HG02610 (cell line): ENCODE measurements around the gene TMEM53.
"Not testable (repeated sequence)": the region's sequence is repeated elsewhere in the genome, so short reads cannot be mapped to it uniquely, and the experiment has no call there.

Experiments
- ATAC-seq: cut with Tn5 transposase; IDR thresholded peaks from one replicate; pipeline ENCODE4 v1.9.1; 2021; ENCODE audit warnings: mild to moderate bottlenecking, moderate library complexity; ENCODE audit not compliant: unreplicated experiment

TMEM53 gene

GRCh38 chr1:44699375-44699774, 25.1 kb upstream of the TMEM53 start:
- not testable (repeated sequence) for ATAC-seq

DNA sequence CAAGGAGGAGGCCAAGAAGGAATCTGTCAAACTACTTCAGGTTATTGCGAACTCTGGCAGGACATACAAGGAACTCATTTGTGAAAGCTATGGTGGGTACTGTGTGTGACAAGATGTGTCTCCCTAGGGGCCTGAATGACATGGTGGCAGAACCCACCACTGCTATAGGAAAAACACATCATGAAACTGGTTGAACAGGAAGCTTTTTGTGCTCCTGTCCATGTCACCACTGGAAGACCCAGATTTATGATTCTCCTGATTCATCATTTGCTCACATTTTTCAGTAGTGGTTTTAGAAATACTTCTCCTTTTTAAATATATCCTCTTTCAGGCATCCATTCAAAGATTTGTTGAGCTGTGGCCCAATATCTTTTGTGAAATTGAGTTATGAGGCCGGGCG, 23.9 kb upstream of the TMEM53 start:
- no peak for ATAC-seq

- no peak for ATAC-seq
Observed at GRCh38 chr1:44696789-44697345, 22.6 kb upstream of the TMEM53 start.

- no peak for ATAC-seq
Observed at GRCh38 chr1:44696101-44696500, 21.8 kb upstream of the TMEM53 start.

GRCh38 chr1:44695671-44696070, 21.4 kb upstream of the TMEM53 start:
- ATAC-seq = no peak

DNA sequence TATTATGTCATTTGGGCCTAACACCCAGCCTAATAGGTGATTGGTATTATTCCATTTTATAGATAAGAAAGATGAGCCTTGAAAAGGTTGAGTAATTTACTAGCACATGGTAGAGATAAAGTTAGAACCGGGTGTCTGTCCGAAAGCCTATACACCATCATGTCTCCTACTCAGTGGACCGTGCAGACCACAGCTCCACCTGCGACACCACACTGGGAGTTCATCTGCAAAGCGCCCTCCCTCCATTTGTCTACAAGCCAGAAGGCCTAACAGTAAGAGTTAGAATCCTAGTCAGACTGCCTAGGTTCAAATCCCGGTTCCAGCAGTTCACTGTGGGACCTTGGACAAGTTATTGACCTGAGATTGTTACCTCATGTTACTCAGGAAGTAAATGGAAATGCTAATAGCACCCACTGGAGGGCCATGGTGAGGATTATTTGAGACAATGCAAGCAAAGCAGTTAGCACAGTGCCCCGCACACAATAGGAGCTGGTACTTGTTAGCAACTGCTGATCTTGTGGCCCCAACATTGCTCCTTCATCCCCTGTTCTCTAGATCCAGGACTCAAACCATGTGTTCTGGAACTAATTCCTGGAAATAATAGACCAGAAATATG, 20.7 kb upstream of the TMEM53 start:
- ATAC-seq = peak; percentile 64

GRCh38 chr1:44693900-44694299, 19.6 kb upstream of the TMEM53 start:
- ATAC-seq = no peak

GRCh38 chr1:44693159-44693558, 18.9 kb upstream of the TMEM53 start:
- no peak for ATAC-seq

DNA sequence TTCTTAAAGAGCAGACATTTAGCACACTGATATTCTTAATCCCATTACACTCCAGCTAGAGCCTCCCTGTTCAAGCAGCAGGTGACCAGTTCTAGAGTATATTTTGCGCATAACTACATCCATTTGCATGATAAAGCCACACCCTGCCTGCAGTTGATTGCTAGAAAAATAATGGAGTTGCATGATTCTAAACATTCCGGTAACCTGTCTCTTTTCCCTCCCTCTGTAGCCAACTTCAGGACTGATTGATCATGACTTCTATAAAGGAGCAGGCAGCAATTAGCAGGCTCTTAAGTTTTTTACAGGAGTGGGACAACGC, 15.1 kb upstream of the TMEM53 start:
- no peak for ATAC-seq

DNA sequence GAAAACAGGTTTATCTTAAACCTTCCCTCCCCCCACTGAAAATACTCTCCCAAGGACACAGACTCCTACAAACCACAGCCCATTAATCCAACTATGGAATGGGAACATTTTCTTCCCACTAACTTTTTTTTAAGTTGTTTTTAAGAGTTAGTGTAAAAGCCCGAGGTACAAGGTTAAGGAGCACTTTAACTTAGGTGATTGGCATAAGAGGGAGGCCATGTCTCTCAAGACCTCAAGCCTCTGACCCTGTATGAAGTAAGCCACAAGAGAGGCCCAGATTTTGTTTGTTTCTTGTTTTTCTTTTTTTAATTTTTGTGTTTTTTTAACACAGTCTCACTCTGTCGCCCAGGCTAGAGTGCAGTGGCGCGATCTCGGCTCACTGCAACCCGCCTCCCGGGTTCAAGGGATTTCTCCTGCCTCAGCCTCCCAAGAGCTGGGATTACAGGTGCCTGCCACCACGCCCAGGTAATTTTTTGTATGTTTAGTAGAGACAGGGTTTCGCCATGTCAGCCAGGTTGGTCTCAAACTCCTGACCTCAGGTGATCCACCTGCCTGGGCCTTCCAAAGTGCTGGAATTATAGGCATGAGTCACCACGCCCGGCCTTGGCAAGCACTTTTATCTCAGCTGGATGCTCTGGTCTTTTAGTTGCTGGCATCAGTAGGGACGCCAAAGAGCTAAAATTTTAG, 14.6 kb upstream of the TMEM53 start:
- ATAC-seq = no peak

- ATAC-seq = no peak
Observed at GRCh38 chr1:44685881-44686280, 11.6 kb upstream of the TMEM53 start.

GRCh38 chr1:44685218-44685617, 10.9 kb upstream of the TMEM53 start:
- ATAC-seq = no peak

DNA sequence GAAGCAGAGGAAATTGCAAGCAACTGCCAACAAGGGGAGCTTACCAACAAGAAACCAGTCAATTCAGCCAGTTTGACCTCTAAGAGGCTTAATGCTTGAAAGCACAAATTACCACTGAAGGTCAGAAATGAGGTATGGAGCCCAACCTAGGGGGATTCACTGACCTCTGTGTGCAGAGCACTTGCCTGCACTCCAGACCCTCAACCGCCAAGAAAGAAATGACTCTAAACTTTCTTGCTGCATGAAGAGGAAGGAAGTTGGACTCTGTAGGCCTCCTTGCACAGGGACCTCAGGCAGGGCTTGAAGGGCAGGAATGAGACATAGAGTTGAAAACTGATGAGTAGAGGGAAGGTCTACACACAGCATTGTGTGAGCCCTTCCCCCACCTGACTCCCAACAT, 10.2 kb upstream of the TMEM53 start:
- ATAC-seq = peak; percentile 94

GRCh38 chr1:44682883-44683265, 8.6 kb upstream of the TMEM53 start:
- no peak for ATAC-seq

DNA sequence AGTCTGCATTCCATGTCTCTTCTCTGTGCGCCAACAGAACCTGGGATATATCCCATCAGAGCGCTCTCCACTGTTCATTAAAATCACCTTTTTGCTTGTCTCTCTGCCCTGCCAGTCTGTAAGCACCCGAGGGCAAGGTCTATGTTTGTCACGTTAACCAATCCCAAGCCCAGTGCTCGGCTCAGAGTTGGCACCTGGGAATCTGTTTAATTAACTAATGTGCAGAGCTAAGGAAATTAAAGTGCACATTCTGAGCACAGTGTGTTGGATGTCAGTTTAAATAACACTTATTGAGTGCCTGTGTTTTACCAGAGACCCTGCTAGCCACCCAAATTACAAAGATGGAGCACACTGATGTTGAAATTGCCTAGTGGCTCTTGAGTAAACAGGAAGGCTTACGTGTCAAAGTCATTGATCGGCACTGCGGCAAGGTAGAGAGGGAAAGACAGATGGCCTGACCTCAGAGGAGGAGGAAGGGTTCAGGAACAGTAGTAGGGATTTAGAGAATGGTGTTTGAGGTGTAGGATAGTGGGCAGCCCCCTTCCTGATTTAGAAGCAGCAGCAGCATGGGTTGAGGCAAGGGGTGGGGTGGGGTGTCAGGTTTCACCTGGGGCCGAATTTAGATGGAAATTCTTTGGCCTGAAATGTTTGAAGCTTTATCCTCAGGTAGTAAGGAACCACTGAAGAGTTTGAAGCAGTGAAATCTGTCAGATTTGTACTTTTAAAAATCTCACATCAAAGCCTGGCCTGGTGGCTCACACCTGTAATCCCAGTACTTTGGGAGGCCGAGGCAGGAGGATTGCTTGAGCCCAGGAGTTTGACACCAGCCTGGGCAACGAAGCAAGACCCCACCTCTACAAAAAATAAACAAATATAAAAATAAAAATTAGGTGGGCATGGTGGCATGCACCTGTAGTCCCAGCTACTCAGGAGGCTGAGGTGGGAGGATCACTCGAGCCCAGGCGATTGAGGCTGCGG, 7.9 kb upstream of the TMEM53 start:
- no peak for ATAC-seq

- ATAC-seq = no peak
Observed at GRCh38 chr1:44679468-44679867, 5.2 kb upstream of the TMEM53 start.

GRCh38 chr1:44678626-44679025, 4.3 kb upstream of the TMEM53 start:
- no peak for ATAC-seq

GRCh38 chr1:44678120-44678519, 3.8 kb upstream of the TMEM53 start:
- no peak for ATAC-seq

GRCh38 chr1:44677201-44677766, 3.0 kb upstream of the TMEM53 start:
- ATAC-seq = no peak

DNA sequence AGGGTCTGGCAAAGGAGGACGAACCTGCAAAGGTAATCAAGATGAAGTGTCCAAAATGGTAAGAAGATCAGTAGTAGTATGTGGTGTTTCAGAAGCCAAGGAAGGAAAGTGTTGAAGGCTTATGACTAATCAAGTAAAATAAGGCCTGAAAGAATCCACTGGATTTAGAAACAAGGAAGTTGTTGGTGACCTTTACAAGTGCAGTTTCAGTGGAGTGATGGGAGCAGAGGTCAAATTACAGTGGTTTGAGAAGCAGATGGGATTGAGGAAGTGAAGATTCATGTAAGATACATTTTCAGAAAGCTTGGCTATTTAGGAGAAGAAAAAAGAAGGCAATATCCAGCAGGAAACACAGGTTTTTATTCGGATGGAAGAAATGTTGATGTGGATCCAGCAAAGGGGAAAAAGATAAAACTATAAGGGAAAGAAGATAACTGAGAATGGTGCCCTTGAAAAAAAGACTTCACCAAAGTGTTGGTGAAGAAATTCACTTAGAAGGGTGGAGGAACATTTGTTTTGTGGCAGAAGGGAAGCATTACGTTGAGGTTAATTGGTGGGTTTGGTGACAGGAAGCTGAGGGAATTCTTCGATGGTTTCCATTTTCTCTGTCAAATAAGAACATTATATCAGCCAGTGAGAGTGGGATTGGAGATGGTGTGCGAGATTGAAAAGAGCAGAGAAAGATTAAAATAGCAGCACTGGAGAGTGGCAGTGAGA, 2.4 kb upstream of the TMEM53 start:
- no peak for ATAC-seq

- ATAC-seq = no peak
Observed at GRCh38 chr1:44675186-44675585, 905 bp upstream of the TMEM53 start.
